Stimulated activated CD8-positive, alpha-beta memory T cell treated with anti-CD3 and anti-CD28 coated beads, Interleukin-12 subunit alpha, Interleukin-12 subunit beta, amount 100 ng/mL, for 1 hour (primary cell): ENCODE data around the gene ACAP1.
A peak's percentile ranks its signal among the peaks of the same experiment; 100 is the strongest.

Experiments
- DNase-seq: peaks from one replicate; pipeline ENCODE4 v3.0.0-alpha.2; 2020; ENCODE audit warnings: low read depth

The ACAP1 gene

DNA sequence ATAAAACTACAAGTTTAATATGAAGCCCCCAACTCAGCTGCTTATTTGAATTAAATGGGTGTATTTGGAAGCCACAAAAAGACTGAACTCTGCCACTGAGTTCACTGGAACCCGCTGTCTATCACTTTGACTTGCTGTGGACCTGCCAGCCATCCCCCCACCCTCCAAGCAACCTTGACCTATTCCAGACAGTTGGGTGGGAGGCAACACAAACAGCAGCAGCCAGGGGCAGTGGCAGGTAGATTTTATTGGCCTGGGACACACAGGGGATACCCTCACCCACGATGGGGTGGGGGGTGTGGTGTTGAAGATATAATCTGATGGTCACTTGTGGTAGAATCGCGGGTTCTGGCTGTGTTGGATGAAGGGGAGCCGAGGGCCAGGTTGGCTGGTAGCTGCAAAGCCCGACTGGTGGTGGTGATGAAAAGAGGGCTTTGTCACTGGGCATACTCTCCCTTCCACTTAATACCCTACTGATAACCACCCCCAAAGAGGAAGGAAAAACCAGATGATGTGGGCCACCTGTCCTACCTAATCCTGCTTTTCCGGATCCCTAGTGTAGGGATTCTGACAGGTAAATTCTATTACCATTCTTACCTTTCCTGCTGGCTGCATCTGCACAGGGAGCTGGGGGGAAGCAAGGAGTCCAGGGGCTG lies 23.8 kb upstream of the ACAP1 start:
- DNase-seq: no peak

- no peak for DNase-seq
Observed at GRCh38 chr17:7313088-7313889, 23.0 kb upstream of the ACAP1 start.

GRCh38 chr17:7313890-7314718 lies 22.2 kb upstream of the ACAP1 start:
- no peak for DNase-seq

- DNase-seq: peak; percentile 89
Observed at GRCh38 chr17:7314719-7315569, 21.4 kb upstream of the ACAP1 start, which contains the start of gene GPS2. Gene GPS2 (minus strand): TSS chr17:7315360. CDS start chr17:7315052, 308 bp downstream.

GRCh38 chr17:7315570-7316235 lies 20.6 kb upstream of the ACAP1 start:
- no peak for DNase-seq

- no peak for DNase-seq
Observed at GRCh38 chr17:7317161-7317803, 19.0 kb upstream of the ACAP1 start.

GRCh38 chr17:7318121-7318860 lies 18.0 kb upstream of the ACAP1 start:
- DNase-seq: no peak

DNA sequence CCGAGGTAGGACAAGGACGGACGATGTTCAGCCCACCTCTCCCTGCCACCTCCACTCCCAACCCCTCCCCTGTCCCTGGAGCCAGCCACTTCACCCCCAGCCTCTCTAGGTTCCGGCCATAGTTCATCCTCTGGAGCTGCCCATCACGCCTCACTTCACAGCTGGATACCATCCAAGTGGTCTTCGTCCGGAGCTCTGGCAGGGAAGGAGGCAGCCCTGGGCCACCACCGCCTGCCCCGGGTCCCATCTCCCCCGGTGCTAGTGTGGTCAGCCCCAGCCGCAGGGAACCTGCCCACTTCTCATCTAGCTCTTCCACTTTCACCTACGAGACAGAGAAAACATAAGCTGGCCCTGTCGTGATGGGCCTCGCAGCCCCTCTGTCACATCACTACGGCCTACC lies 14.9 kb upstream of the ACAP1 start:
- DNase-seq: no peak

DNA sequence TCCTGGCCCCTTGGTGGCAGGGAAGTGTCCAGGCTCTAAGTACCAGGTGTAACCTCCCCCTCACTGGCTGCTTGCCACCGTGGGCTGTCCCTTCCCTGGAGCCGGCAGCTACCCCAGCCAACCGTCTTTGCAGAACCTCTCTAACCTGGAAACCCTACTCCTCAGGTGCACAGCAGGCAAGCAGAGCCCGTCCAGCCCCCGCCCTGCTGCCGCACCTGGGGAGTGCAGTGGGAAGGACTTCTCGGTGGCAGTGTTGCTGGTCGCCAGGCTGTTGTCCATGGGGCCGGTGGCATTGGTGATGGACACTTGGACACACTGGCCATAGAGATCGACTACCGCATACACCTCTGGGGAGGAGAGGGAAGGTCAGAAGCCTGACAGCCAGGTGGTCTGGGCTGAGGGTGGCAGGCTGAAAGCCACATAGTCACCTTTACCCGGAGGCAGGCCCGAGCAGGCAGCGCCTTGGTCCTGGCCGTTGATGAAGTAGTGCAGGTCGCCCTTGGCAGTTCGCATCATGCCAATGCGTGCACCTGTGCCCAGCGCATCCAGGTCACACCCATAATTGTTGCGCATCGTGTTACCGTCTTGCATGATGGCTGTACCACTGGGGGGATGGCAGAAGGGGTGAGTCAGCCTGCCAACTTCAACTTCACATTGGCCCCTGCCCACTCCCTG lies 13.7 kb upstream of the ACAP1 start:
- DNase-seq: no peak

DNA sequence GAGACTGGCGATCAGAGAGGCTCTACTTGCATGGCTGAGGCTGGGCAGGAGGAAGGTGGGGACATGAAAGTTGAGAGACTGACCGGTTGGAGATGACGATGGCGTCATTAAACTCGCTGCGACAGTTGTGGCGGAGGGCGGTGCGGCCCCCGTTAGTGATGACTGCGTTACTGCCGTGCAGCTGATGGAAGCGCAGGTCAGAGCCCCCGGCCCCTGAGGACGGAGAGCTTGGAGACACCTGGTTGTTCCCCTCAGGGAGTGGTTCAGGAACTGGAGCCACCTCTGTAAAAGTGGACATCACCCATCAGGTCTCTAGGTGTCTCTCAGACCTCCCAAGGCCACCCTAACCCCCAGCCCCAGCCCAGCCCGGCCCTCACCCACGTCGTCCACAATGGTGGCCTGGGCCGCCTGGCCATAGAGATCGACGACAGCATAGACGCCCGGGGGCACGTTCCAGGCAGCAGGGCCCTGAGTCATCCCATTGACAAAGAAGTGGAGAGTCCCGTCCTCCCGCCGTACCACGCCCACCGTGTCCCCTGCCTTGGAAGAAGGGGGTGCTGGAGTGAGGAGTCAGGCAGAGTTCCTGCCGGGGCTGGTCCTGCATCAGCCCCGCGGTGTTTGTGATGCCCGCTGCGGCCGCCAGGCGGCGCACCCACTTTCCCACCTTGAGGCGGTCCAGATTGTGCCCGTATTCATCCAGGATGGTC lies 12.4 kb upstream of the ACAP1 start:
- DNase-seq: peak; percentile 49

DNA sequence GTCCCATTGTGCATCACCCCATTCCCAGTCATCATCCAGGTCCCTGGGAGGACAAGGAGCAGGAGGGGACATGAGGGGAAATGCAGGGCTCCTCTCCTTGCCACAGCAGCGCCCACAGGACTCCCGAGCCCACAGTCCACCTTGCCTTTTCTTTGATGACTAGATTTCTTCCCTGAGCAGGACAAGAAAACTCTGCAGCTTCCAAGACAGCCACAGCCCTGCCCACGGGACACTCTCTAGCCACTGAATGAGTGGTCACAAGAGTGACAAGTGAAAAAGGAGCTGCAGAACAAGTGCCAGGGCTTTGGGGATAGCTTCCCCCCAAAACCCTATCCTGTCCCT lies 11.9 kb upstream of the ACAP1 start:
- DNase-seq: no peak

DNA sequence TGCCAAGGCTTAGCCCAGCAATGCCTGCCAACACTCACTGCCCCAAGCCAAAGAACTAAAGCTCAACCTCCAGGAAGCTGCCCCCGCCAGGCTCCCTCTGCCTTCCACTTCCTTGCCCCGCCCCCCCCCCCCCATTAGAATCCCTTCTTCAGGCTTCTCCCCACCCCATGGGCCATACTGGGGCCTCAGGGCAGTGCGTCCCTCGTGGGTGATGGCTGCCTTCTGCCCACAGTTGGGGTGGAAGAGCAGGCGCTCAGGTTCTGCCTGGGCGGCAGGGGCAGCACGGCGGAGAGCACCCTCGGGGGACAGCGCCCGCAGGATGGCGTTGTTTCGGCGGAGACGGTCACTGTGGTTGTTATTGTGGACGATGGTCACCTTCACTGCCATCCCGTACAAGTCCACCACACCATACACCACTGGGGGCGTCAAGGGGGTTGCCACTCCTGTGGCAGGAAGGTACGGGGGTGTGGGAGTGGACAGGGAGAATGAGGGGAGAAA lies 11.2 kb upstream of the ACAP1 start:
- DNase-seq: no peak

DNA sequence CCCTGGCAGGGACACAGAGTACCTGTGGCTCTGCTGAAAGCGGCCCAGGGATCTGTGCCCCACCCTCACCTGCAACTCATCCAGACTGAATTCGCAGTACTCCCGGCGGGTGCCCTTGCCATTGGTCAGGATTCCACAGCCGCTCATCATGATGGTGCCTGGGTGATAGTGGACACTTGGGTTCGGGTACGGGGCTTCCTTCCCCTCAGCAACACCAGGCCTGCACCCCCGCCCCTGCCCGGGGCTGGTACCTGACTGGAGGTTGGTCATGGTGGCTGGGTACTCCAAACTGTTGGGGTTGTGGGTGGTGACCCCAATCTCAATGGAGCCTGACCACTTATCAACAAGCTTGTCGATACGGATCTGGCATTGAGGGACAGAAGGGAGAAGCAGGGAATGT lies 10.1 kb upstream of the ACAP1 start:
- DNase-seq: no peak

DNA sequence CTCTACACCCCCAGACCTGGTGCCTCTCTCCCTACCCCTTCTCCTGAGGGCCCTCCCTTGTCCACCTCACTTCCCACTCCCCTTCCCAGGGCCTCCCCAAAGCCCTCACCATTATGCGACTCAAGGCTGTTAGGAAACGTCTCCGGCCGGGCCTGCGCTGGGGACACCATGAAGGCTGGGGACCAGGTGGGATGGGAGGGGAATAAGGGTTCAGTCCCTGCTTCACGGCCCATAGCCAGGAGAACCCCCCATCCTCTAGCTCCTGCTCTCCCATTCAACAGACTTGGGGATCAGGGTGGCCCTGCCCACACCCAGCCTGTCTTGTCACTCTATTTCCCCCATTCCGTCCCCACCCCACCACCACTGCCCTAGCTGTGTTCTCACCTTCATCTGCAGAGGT lies 9.3 kb upstream of the ACAP1 start:
- no peak for DNase-seq

GRCh38 chr17:7327501-7327900 lies 8.8 kb upstream of the ACAP1 start:
- DNase-seq: no peak

DNA sequence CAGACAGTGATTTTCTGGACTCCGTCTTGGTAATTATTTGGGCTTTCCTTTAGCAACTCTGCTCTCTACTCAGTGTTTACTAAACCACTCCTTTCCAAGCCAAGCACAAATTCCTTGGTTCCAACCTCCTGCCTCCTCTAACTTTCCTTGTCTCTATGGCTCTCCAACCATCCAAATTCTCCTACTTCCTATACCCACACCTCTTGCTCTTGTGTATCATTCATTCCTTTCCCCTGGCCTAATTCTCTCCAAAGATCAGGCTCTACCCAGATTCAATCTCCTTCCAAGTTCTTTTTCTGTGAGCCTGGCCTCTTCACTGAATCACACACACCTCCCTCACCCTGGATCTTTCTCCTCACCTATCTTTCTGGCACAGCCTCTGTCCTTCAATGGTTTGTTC lies 8.3 kb upstream of the ACAP1 start:
- DNase-seq: no peak

DNA sequence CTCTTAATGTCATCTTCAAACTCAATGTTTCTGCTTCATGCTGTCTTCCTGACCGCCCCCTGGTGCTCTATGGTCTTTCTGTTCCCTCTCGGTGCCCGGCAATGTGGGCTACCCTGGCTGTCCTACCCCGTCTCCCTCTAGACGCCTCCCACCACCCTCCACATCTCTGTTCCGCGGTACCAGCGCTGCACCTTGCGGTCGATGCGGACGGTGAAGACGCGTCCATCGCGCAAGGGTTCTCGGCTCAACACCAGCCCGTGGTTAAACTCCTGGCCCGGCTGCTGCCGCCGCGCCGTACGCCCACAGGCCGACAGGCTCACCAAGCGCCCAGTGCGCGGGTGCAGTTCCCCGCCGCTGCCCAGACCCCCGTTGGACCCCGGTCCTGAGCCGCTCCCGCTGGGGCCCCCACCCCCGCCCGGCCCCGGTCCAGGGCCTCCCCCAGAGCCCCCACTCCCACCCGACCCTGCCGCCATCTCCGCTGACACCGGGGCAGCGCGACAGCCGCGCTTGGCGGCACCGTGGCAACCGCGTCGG lies 7.4 kb upstream of the ACAP1 start, which contains the start of gene NEURL4:
Gene NEURL4, minus strand, starts transcription at position 496 of the 534 bp plus-strand sequence. Its CDS starts 23 bp downstream, at position 473.
- no peak for DNase-seq

DNA sequence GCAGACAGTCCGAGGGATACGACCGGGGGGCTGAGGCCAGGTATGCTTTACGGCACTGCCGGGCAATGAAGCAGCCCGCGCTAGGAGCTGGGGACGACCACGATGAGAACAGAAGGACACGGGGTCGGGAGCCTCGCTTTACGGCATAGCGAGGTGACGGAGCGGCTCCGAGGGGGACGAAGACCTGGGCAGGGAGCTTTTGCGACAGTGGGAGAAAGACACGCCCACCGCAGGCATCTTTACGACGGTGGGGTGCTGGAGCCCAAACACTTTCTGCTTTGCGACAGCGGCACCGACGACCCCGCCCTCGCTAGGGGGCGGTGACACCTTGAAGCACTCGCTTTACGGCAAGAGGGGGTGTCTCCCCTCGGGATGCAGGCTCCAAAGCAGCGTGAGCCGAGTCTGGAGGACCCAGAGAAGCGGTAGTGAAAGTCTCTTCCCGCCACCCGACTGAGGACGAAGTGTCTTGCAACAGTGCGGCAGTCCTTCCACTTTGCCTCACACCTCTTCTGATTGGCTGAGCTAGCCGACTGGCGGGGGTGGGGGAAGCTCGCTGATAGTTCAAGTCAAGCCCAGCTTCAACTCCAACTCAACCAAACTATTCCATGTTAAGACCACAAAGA lies 6.8 kb upstream of the ACAP1 start:
- peak; percentile 93 for DNase-seq
